Stomach (tissue), 4 donors: ENCODE measurements around the gene HELQ.

Experiments used
- CTCF ChIP-seq, 7 experiments: fragments of 450-650 bp in 4 of 7; fragments of 200-600 bp in 3 of 7; sonication (generic) in 3 of 7; IDR thresholded peaks; one replicate each; pipeline ENCODE4 v1.5.1; 2016 to 2019; ENCODE audit warnings: antibody characterized with exemption in 7 of 7, control low read depth in 2 of 7, mild to moderate bottlenecking in 1 of 7
- POLR2A ChIP-seq, 4 donors: fragments of 450-650 bp; IDR thresholded peaks; one replicate each; pipeline ENCODE4 v1.6.1; 2016; ENCODE audit warnings: antibody characterized with exemption in 4 of 4, control low read depth in 2 of 4, mild to moderate bottlenecking in 1 of 4, moderate library complexity in 1 of 4

- TF ChIP-seq CTCF (IDR thresholded peaks at IDR 0.05) (no peak), POLR2A (IDR thresholded peaks at IDR 0.05) (no peak)
Measured at GRCh38 chr4:83504503-83504902, 48.9 kb upstream of the HELQ start.
